Measurements from ENCODE around the gene DRC7. TPM values are rescaled to one million over a fixed set of nuclear protein-coding genes. Genes with fewer than 3 reads are reported as not detected.
A peak's percentile ranks its signal among the peaks of the same experiment; 100 is the strongest.

DRC7 gene
- total RNA-seq, 2 experiments from 2014 or later: 0.05 TPM; not detected in 1

DNA sequence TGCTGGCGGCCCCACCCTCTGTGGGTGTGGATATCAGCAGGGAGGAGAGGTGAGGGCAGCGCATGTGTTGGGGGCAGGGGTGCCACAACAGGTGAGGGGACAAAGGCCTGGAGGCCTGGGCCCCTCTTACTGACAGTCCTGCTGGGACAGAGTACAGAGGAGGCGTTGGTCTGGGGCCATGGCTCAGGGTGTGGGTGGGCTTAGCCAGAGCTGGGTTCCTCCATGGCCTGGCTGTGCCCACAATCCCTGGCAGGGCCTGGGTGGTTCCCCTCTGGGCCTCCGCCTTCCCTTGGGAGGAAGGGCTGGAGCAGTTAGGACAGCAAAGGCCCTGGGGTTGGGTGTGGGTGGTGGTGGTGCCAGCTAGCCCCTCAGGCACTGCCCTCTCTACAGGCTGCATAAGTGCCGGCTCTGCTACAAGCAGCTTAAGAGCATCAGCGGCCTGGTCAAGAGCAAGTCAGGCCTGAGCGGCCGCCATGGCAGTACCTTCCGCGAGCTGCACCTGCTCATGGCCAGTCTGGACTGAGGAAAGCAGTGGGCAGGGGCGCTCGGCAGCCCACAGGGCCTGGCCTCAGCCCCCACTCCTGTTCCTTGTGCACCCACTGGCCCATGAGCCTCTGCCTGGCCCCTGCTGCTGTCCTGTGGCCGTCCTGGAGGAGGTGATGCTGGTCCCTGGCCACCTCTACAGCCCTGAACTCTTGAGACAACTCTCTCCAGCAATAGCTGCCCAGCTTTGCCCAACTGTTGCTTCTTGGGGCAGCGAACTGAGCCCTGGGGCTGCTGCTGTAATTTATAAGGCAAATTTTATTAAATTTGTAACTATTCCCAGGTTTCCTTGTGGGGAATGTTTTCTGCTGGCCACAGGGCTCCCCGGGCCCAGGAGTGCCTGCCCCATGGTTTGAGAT, 62.1 kb downstream of the DRC7 start:
- H3K36me3 Mint-ChIP-seq (ENCODE audit: low read depth): peaks cover 6% of the 10 kb centered on the region
- no peaks in the 10 kb centered on the region for H3K9me3 Mint-ChIP-seq (ENCODE audit: low read depth)
- H3K27me3 Mint-ChIP-seq: no peaks in the 10 kb centered on the region
- intact Hi-C loops (cut with DNase I, micrococcal nuclease): loop anchor here (1.0 to 10.0 kb wide), 7 partner anchors 21 to 244 kb away; partner anchors contain the start of genes ZNF319 (in 2 of the 2) and KATNB1 (in 1 of the 2)
- H3K27ac Mint-ChIP-seq: no peak overlapping the region
- H3K4me3 Mint-ChIP-seq: no peak overlapping the region
- H3K4me1 Mint-ChIP-seq: peaks cover 2% of the 10 kb centered on the region
- no peak for DNase-seq
- CTCF ChIA-PET: interaction anchor here (0.7 to 2.6 kb wide), 13 partner anchors 11 to 243 kb away, joined by 3 to 16 read pairs (median 4); partner anchors contain the start of gene KATNB1
- POLR2A ChIA-PET: no interaction called here
- ATAC-seq: no peak

DNA sequence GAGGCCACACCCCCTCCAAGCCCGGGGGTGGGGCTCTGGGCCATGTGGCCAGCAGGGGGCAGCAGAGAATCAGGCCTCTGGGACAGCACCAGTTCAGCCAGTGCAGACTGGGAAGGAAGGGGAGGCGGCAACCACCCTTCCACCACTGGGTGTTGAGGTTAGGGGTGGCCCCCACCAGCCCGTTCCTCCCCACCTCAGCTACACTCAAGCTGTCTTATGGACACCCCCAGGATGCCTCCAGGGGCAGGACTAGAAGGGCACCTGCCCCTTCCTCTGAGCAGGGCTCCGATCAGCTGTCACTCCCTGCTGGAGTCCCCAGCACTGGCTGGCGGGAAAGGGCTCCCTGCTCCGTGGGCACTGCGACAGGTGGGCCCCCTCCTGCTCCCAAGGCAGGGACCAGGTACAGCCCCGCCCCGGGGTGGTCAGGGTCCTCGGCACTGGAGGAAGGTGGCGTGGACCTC, 62.8 kb downstream of the DRC7 start:
- no peaks in the 10 kb centered on the region for H3K27me3 Mint-ChIP-seq
- H3K9me3 Mint-ChIP-seq (ENCODE audit: low read depth): no peaks in the 10 kb centered on the region
- ATAC-seq (peak; percentile 98), DNase-seq (peak; percentile 93)
- H3K4me3 Mint-ChIP-seq: no peak overlapping the region
- H3K4me1 Mint-ChIP-seq: peaks cover 2% of the 10 kb centered on the region
- peaks cover 3% of the 10 kb centered on the region for H3K36me3 Mint-ChIP-seq (ENCODE audit: low read depth)
- intact Hi-C loops (cut with DNase I, micrococcal nuclease): loop anchor here (1.0 to 10.0 kb wide), 7 partner anchors 22 to 243 kb away; partner anchors contain the start of genes ZNF319 (in 2 of the 2) and KATNB1 (in 1 of the 2)
- ChIA-PET POLR2A (no interaction called here), CTCF (interaction anchor here (0.7 to 2.6 kb wide), 10 partner anchors 10 to 242 kb away, joined by 3 to 16 read pairs (median 4); partner anchors contain the start of gene KATNB1)
- no peak overlapping the region for H3K27ac Mint-ChIP-seq

DNA sequence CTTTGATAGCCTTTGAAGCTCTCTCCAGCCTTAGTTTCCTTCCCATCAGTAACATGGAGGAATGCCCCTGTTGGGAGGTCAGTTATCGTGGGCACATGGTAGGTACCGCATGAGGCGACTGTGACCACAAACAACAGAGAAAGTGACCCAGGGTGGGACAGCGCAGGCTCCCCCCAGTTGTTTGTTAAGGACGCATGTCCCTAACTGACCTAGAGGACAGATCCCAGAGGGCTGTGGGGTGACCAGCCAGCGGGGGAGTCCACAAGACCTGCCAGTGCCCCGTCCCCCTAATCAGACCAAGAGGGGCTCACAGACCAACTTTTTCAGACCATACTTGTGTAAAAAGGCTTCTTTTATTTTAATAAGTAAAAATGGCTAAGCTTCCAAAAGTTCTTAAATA, 63.3 kb downstream of the DRC7 start:
- Mint-ChIP-seq H3K4me3 (no peak overlapping the region), H3K9me3 (ENCODE audit: low read depth) (no peaks in the 10 kb centered on the region), H3K4me1 (peaks cover 2% of the 10 kb centered on the region), H3K27me3 (no peaks in the 10 kb centered on the region), H3K36me3 (ENCODE audit: low read depth) (peaks cover 3% of the 10 kb centered on the region), H3K27ac (no peak overlapping the region)
- ATAC-seq (no peak), DNase-seq (no peak)
- intact Hi-C loops (cut with DNase I, micrococcal nuclease): loop anchor here (1.0 to 10.0 kb wide), 7 partner anchors 23 to 242 kb away; partner anchors contain the start of genes ZNF319 (in 2 of the 2) and KATNB1 (in 1 of the 2)
- POLR2A ChIA-PET: no interaction called here
- CTCF ChIA-PET: interaction anchor here (0.6 to 2.6 kb wide), 10 partner anchors 10 to 707 kb away, joined by 3 to 16 read pairs (median 4); partner anchors contain the start of gene KATNB1

DNA sequence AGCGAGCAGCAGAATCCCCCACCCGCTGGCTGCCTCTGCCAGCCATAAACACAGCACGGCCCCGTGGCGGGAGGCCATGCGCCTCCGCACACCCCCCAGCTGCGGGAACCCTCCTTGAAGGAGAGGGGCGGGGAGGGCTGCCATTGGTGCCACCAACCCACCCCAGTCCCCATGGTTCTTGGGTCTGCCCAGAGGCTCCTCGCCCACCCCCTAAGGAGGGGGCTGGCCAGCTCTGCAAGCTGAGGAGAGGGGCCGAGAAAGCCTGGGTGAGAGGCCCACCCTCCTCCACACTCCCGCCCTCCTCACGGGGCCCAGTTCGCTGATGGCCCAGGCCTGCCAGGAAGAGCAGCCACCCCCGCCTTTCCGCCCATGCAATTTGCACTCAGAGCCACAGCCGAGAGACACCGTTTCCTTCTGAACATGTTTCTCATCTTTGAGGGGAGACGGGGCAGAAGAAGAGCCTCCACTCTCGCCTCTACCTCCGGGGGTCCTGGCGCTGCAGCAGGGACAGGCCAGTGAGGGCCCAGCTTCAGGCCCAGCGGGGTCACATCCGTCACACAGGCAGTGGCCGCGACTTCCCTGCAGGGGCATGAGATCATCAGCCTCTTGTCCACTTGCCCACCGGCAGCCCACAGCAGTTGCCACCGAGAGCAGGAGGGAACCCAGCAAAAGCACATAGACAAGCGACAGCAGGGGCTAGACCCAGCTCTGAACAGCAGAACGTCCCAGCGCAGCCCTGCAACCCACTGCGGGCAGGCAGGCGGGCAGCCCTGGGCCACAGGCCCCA, 63.9 kb downstream of the DRC7 start:
- Mint-ChIP-seq H3K4me3 (no peak overlapping the region), H3K36me3 (ENCODE audit: low read depth) (peaks cover 3% of the 10 kb centered on the region), H3K27ac (no peak overlapping the region), H3K4me1 (peaks cover 2% of the 10 kb centered on the region), H3K27me3 (no peaks in the 10 kb centered on the region), H3K9me3 (ENCODE audit: low read depth) (no peaks in the 10 kb centered on the region)
- ATAC-seq (no peak), DNase-seq (peak; percentile 10)
- intact Hi-C loops (cut with DNase I, micrococcal nuclease): loop anchor here in 1 of 2 experiments (10.0 kb wide), 1 partner anchor 136 kb away; no protein-coding TSS in a partner anchor
- ChIA-PET POLR2A (no interaction called here), CTCF (interaction anchor here (0.6 to 2.6 kb wide), 6 partner anchors 9 to 706 kb away, joined by 3 to 16 read pairs (median 4); partner anchors contain the start of gene KATNB1)

DNA sequence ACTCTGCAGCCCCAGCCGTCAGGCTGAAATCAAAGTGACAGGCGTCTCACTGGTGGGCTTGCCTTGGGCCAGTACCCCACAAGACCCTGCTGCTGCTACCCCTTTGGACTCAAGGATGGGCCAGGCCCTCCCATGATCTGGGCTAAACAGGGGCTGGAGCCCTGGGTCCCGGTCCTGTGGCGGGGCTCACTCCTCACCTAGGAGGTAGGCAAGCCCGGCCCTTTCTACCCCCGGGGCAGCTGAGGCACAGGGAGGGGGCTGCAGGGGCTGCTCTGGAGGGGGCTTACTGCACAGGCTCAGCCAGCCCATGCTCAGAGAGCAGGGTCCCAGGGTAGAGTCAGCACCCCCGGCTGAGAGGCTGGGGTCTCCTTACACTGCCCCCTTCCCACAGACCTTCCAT, 64.5 kb downstream of the DRC7 start:
- no peak overlapping the region for H3K27ac Mint-ChIP-seq
- ATAC-seq (no peak), DNase-seq (no peak)
- CTCF ChIA-PET: no interaction called here
- POLR2A ChIA-PET: no interaction called here
- H3K4me1 Mint-ChIP-seq: peaks cover 2% of the 10 kb centered on the region
- H3K4me3 Mint-ChIP-seq: no peak overlapping the region
- intact Hi-C loops (cut with DNase I, micrococcal nuclease): loop anchor here in 1 of 2 experiments (10.0 kb wide), 1 partner anchor 136 kb away; no protein-coding TSS in a partner anchor
- no peaks in the 10 kb centered on the region for H3K27me3 Mint-ChIP-seq
- H3K9me3 Mint-ChIP-seq (ENCODE audit: low read depth): no peaks in the 10 kb centered on the region
- peaks cover 3% of the 10 kb centered on the region for H3K36me3 Mint-ChIP-seq (ENCODE audit: low read depth)

DNA sequence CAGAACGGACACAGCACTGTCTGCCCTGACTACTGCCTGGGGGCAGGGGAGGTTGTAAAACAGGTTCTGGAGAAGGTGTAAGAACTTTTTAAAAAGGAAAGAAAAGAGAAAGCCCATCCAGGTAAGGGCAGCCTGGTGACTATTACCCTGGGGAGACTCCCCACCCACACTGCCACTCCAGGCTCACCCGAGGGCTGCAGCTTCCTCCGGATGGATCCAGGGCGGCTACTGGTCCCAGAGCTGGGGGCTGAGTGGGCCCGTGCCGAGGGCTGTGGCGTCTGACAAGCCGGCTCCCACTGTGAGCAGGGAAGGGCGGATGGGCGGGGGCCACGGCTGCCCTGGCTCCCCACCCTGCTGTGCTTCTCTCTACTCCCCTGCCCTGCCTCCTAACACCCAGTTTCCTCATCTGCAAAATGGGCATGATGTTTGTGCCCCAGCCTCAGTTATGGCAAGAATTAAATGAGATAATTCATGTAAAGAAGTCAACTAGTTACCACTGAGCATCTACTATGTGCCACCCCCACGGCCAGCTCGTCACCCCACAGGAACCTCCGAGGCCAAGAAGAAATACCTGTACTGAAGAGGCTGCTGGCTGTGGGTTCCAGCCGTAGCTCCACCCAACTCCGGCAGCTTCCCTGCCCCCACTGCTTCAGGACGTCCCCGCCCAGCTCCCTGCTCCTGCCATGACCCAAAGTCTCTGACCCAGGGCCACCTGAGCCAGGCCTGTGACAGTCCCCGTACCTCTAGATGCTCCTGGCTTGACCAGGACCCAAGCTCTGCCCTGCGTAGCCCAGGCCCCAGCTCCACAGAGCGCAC, 65.1 kb downstream of the DRC7 start:
- Mint-ChIP-seq H3K4me1 (peaks cover 2% of the 10 kb centered on the region), H3K27me3 (no peaks in the 10 kb centered on the region), H3K4me3 (no peak overlapping the region), H3K27ac (no peak overlapping the region), H3K36me3 (ENCODE audit: low read depth) (peaks cover 3% of the 10 kb centered on the region), H3K9me3 (ENCODE audit: low read depth) (no peaks in the 10 kb centered on the region)
- ChIA-PET POLR2A (no interaction called here), CTCF (interaction anchor here (0.7 to 0.9 kb wide), 2 partner anchors 238 to 524 kb away, joined by 3 to 4 read pairs; no protein-coding TSS in a partner anchor)
- DNase-seq (no peak), ATAC-seq (no peak)
- intact Hi-C loops (cut with DNase I, micrococcal nuclease): loop anchor here in 1 of 2 experiments (10.0 kb wide), 1 partner anchor 135 kb away; no protein-coding TSS in a partner anchor

DNA sequence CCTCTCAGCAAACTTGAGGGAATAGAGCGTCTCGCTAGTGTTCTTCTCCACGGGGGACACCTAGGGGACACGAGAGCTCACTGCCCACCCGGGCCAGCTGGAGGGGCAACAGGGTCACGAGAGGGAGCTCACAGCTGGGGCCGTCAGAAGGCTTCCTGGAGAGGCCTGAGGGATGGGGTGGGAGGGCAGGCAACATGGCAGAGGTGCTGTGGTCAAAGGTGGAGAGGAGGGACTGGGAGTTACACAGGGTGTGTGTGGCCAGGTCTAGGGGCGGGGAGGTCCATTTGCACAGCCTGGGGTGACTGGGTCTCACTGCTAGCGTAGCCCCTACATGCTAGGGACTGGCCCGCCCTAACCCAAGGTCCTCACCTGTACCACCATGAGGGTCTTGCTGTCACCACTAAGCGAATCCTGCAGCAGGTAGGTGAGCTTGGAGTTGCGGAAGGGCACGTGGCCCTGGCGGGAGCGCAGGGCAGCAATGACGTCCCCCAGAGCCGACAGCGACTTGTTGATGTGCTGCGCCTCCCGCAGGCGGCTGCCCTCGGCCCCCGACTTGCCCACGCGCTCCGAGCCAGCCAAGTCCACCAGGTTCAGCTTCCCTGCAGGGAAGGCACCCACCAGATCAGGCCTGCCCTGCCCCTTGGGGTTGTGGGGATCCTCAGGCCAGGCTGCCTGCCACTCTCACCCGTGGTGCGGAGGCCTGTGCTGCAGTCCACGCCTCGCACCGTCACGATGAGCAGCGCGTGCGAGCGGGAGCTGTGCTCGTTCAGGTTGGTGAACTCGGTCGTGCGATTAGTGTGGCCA, 66.0 kb downstream of the DRC7 start:
- peaks cover 2% of the 10 kb centered on the region for H3K4me1 Mint-ChIP-seq
- H3K27ac Mint-ChIP-seq: no peak overlapping the region
- DNase-seq (no peak), ATAC-seq (no peak)
- H3K4me3 Mint-ChIP-seq: no peak overlapping the region
- intact Hi-C loops (cut with DNase I, micrococcal nuclease): no loop called here
- CTCF ChIA-PET: interaction anchor here (0.7 to 0.9 kb wide), 3 partner anchors 9 to 525 kb away, joined by 3 to 4 read pairs (median 4); no protein-coding TSS in a partner anchor
- POLR2A ChIA-PET: no interaction called here
- H3K27me3 Mint-ChIP-seq: no peaks in the 10 kb centered on the region
- no peaks in the 10 kb centered on the region for H3K9me3 Mint-ChIP-seq (ENCODE audit: low read depth)
- H3K36me3 Mint-ChIP-seq (ENCODE audit: low read depth): peaks cover 2% of the 10 kb centered on the region

DNA sequence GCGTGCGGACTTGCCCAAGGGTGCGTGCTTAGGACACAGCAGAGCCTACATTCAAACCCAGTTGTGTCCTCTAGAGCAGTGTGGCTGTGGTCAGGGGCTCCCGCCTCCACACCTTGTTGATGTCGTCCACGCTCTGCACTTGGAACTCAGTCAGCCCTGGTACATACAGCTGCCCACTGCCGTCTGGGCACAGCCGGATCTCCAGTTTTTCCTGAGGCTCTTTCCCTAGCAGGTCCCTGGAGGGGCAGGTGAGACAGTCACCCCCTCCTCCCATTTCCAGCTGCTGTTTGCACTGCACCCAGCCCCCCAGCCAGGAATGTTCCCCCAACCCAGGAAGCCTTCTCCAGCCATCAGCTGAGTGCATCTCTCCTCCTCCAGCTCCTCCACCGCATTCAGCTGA, 66.7 kb downstream of the DRC7 start:
- DNase-seq (no peak), ATAC-seq (no peak)
- Mint-ChIP-seq H3K9me3 (ENCODE audit: low read depth) (no peaks in the 10 kb centered on the region), H3K27me3 (no peaks in the 10 kb centered on the region), H3K4me3 (no peak overlapping the region), H3K27ac (no peak overlapping the region), H3K36me3 (ENCODE audit: low read depth) (no peaks in the 10 kb centered on the region), H3K4me1 (peaks cover 2% of the 10 kb centered on the region)
- intact Hi-C loops (cut with DNase I, micrococcal nuclease): no loop called here
- CTCF ChIA-PET: interaction anchor here (0.7 to 1.8 kb wide), 2 partner anchors 10 to 26 kb away, joined by 4 read pairs; partner anchors contain the start of gene KATNB1
- POLR2A ChIA-PET: no interaction called here

DNA sequence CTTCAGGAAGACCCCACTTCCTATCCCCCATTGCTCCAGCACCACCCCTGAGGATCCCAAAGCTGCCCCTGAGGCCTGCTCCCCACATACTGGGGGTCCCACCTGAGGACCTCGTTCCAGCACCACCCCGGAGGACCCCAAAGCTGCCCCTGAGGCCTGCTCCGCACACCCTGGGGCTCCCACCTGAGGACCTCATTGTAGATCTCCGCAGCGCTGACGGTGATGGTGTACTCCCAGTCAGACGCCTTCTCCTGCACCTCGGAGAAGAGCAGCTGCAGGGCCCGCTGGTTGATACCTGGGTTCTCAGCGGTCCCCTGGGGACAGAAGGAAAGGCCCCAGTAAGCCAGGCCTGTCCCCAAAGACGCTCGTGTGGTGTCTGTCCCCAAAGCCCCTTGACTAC, 67.4 kb downstream of the DRC7 start:
- intact Hi-C loops (cut with DNase I, micrococcal nuclease): no loop called here
- Mint-ChIP-seq H3K4me3 (no peak overlapping the region), H3K4me1 (peaks cover 2% of the 10 kb centered on the region), H3K9me3 (ENCODE audit: low read depth) (no peaks in the 10 kb centered on the region), H3K36me3 (ENCODE audit: low read depth) (no peaks in the 10 kb centered on the region), H3K27ac (no peak overlapping the region), H3K27me3 (no peaks in the 10 kb centered on the region)
- ChIA-PET POLR2A (no interaction called here), CTCF (interaction anchor here (0.6 to 1.8 kb wide), 3 partner anchors 8 to 78 kb away, joined by 3 to 4 read pairs (median 4); partner anchors contain the start of gene KATNB1)
- DNase-seq (no peak), ATAC-seq (no peak)

All from activated CD4-positive, alpha-beta T cell treated with anti-CD3 and anti-CD28 coated beads for 36 hours (primary cell).